Subcutaneous adipose tissue (tissue), 4 donors: Measurements from ENCODE around the gene PTPRG. TPM values are rescaled to one million over a fixed set of nuclear protein-coding genes. Genes with fewer than 3 reads are reported as not detected.

Experiments
- CTCF ChIP-seq: fragments of 450-650 bp; IDR thresholded peaks from one replicate; pipeline ENCODE4 v1.5.1; 2016; ENCODE audit warnings: low read depth, mild to moderate bottlenecking, control low read depth, antibody characterized with exemption, moderate library complexity
- total RNA-seq, 4 donors: library from RNA; depleted of rRNA; stranded (reverse); fragments of >200 nt; gene quantifications; one replicate each; pipeline ENCODE4 v1.1.0, GENCODE V29; 2016

The PTPRG gene
- total RNA-seq, 4 donors from 2014 or later, result 115 to 164 (median 159) TPM

- TF ChIP-seq CTCF, result no peak
Measured at GRCh38 chr3:61612211-61613194, 51.1 kb downstream of the PTPRG start.

DNA sequence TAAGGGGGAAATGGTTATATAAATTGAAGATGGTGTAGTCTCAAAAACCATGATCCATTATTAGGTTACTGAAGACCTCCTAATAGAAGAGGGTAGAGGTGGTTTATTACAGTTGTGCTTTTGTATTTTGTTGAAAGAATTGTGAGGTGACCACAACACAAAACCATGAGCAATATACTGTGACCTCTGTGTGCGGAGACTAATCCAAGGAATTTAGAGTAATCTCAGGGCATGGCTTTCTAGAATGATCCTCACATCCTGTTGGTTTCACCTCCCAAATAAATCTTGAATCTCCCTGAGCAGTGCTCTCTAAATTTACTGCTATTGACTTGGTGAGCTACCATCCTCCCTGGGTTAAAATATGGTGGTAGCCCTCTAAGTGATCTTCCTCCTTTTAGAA is 52.3 kb downstream of the PTPRG start:
- TF ChIP-seq CTCF, result no peak

DNA sequence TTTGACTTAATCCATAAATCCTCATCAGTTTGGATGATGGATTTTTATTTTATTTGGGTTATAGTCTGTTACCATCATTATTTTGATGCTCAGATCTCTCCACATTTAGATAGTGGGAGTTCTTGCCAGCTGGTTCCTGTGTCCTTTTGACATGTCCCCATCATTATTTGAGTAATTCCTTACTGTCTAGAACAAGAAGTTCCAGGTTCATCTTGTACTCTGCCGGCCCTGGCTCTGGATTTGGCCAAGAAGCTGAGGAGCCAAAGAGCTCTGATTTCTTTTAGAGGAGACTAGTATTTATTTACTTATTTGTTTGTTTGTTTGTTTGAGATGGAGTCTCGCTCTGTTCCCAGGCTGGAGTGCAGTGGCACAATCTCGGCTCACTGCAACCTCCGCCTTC is 54.3 kb downstream of the PTPRG start:
- TF ChIP-seq CTCF, result no peak

DNA sequence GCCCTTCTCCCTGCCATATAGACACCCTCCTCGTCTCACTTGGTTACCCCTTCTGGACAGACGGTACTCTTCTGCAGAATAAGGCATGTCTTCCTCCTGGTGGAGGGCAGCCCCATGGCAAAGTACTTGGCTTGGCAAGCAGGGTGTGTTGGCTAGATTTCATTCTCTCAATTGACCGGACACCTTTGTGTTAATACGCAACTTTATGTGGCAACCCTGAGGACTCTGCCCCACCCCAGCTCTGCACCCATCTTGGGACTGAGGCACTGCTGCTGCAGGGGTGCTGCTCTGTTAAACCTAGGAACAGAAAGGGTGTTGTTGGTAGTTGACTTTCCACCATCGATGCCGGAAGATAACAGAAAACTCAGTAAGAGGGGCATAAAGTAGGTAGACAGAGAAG is 55.2 kb downstream of the PTPRG start:
- TF ChIP-seq CTCF, result no peak

DNA sequence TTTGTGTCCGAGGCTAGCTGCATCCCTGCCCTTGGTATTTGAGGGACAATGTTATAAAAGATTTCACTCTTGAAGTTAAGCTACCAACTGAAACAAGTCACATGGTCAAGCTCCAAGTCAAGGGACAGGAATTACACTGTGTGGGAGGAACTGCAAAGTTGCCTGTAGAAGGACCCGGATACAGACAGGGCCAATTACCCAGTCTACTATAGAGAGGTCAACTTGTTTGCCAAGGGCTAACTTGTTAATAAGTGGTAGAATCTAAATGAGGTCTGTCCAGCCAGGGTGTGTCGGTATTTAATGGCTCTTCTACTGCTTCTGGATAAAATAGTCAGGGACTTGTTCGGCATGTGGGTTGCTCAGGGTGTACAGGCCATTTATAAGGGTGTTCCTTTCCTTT is 55.7 kb downstream of the PTPRG start:
- TF ChIP-seq CTCF, result no peak

- TF ChIP-seq CTCF, result no peak
Measured at GRCh38 chr3:61617651-61618050, 56.3 kb downstream of the PTPRG start.

DNA sequence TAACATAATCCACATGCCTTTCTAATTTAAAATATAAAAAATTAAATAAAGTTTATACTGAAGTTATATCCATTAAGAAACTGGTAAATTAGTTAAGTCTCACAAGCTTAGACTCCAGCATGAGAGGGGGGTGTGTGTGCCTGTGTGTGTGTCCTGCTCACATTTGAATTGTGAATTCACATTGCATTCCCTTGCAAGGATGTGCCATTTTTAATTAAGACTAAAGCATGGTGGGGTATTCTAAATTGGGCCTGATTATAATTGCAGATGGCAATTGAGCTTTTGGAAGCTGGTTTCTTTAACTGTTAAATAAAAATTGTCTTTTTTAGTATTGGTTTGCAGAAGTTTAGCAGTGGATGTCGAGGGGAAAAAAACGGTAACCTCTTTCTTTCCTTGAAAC is 56.9 kb downstream of the PTPRG start:
- no peak for TF ChIP-seq CTCF
